ENCODE measurements around the gene CADM2.

Gene CADM2

DNA sequence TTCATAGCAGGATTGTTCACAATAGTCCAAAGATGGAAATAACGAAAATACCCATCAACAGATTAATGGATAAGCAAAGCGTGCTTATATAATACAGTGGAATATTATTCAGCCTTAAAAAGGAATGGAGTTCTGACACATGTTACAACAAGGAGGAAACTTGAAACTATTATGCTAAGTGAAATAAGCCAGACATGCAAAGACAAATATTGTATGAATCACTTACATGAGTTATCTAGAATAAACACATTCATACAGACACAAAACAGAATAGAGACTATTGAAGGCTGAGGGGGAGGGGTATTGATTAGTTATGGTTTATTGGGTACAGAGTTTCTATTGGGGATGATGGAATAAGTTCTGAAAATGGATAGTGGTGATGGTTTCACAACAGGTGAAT, 438.6 kb downstream of the CADM2 start:
- TF ChIP-seq, protein P1, sequence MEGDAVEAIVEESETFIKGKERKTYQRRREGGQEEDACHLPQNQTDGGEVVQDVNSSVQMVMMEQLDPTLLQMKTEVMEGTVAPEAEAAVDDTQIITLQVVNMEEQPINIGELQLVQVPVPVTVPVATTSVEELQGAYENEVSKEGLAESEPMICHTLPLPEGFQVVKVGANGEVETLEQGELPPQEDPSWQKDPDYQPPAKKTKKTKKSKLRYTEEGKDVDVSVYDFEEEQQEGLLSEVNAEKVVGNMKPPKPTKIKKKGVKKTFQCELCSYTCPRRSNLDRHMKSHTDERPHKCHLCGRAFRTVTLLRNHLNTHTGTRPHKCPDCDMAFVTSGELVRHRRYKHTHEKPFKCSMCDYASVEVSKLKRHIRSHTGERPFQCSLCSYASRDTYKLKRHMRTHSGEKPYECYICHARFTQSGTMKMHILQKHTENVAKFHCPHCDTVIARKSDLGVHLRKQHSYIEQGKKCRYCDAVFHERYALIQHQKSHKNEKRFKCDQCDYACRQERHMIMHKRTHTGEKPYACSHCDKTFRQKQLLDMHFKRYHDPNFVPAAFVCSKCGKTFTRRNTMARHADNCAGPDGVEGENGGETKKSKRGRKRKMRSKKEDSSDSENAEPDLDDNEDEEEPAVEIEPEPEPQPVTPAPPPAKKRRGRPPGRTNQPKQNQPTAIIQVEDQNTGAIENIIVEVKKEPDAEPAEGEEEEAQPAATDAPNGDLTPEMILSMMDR (conservative IDR thresholded peaks at IDR 0.05; ENCODE audit: low read depth, low read length) = no peak
- DNase-seq (ENCODE audit: low read depth) = no peak

DNA sequence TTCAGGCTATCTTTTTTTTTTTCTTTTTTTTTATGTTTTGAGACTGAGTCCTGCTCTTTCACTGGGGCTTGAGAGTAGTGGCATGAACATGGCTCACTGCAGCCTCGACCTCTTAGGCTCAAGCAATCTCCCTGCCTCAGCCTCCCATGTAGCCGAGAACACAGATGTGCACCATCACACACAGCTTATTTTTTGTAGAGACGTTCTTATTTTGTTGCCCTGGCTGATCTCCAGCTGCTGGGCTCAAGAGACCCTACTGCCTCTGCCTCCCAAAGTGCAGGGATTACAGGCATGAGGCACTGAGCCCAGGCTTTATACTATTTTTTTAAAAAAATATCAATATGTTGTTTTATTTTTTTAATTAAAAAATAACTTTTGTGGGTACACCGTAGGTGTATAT, 467.3 kb downstream of the CADM2 start:
- no peak overlapping the region for H3K4me3 ChIP-seq (ENCODE audit: low read depth, low read length)
- no peak for DNase-seq (ENCODE audit: low read depth)
- TF ChIP-seq, protein P1 (conservative IDR thresholded peaks at IDR 0.05; ENCODE audit: low read depth, low read length) = no peak

More for the DNA sequence above, 438.6 kb downstream of the CADM2 start:
- no peak overlapping the region for H3K4me3 ChIP-seq (ENCODE audit: low read depth, low read length)

DNA sequence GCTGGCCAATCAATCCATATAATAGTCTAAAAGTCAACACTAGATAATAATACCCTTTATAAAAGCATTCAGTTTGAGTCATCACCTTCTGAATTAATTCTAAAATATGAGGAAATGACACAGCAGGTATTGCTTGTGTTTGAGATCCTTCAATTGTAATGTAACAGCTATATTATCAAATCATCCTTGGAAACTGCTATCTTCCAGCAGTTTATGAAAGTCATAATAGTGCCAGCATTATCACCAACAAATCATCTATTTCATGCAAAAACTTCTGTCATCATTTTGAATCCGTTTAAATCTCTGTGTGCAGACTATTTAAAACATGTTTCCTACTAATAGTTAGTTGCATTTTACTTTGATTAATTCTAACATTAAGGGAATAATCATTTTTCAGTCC, 468.7 kb downstream of the CADM2 start:
- TF ChIP-seq, protein P1 (conservative IDR thresholded peaks at IDR 0.05; ENCODE audit: low read depth, low read length) = no peak
- no peak for DNase-seq (ENCODE audit: low read depth)
- H3K4me3 ChIP-seq (ENCODE audit: low read depth, low read length) = no peak overlapping the region

DNA sequence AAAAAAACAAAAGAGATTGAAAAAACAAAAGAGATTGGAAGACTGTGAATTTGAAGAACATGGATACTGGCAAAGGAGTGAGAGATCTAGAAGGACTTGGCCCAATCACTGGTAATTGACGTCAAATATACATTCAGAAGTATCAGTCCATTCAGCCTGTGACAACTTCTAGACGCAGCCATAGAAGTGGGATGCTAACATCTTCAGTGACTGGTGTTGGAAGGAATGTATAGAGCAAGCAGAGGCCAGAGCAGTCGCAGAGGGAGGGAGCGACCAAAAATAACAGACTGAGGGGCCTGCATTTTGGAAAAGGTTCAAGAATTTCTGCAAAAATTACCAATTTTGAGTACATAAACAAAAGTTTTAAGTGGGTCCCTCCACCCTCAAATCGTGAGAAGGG, 473.3 kb downstream of the CADM2 start:
- H3K4me3 ChIP-seq (ENCODE audit: low read depth, low read length) = no peak overlapping the region
- TF ChIP-seq, protein P1 (conservative IDR thresholded peaks at IDR 0.05; ENCODE audit: low read depth, low read length) = no peak
- peak; percentile 74 for DNase-seq (ENCODE audit: low read depth)

DNA sequence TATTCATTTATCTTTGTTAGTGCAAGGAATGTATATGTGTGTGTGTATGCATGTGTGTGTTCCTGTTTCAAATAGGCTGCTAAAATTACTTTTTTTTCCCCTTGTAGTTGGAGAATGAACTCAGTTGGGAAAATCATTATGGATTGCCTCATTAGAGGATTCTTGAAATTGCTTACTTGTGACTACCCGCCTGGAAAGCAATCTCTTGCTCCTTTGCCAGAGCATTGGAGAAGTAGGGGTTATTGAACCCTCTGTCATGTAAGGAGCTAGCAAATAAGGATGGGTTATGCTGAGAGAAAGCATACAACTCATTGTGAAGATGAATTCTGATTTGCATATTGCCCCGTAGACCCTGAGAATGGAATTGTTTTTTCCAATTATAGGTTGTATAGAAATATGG, 474.5 kb downstream of the CADM2 start:
- TF ChIP-seq, protein P1 (conservative IDR thresholded peaks at IDR 0.05; ENCODE audit: low read depth, low read length) = no peak
- no peak overlapping the region for H3K4me3 ChIP-seq (ENCODE audit: low read depth, low read length)
- DNase-seq (ENCODE audit: low read depth) = peak; percentile 73

DNA sequence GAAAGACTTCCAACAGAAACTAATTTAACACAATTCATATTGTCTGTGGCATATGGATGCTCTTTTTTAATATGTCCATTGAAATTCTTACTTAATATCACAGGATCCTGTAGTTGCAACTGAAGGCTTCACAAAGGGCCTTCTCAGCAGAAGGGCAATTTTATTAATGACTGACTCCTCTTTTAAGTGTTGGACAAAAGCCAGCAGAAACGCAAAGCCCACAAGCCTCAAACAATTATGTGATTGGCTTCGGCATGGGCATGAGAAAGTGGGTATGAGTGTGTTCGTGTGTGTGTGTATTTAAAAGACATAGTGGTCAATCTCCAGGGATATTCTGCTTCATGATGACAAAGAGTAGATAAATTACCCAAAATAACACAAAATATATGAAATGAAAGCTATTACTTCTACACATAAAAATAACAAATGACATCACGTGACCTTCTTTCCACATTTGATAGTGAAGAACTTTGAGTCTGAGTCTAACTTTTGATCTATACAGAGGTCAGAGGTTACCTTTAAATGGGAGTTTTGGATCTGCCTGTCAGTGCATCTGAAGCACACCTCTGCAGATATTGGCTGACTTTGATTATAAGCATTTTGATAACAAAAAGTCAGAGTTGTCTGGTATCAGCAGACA, 496.9 kb downstream of the CADM2 start:
- H3K4me3 ChIP-seq (ENCODE audit: low read depth, low read length) = no peak overlapping the region

DNA sequence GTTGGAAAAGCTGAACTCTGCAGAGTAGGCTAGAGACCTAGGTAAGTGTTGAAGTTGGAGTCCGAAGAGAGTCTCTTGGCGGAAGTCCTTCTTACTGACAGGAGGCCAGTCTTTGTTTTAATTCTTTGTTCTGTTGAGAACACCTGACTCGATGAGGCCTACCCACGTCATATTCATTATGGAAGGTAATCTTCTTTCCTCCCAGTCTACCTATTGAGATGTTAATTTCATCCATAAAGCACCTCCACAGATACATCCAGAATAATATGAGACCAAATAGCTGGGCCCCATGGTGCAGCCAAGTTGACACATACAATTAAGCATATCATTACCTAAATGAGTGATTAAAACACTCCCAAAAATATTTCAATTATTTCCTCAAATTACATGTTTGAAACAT, 515.5 kb downstream of the CADM2 start:
- DNase-seq (ENCODE audit: low read depth) = no peak
- TF ChIP-seq, protein P1 (conservative IDR thresholded peaks at IDR 0.05; ENCODE audit: low read depth, low read length) = no peak
- no peak overlapping the region for H3K4me3 ChIP-seq (ENCODE audit: low read depth, low read length)

More for the DNA sequence above, 496.9 kb downstream of the CADM2 start:
- TF ChIP-seq, protein P1 (conservative IDR thresholded peaks at IDR 0.05; ENCODE audit: low read depth, low read length) = no peak
- DNase-seq (ENCODE audit: low read depth) = no peak

Data from choroid plexus epithelial cell (primary cell).